SK-MEL-5 (cell line): Measurements from ENCODE around the gene PTPRU. TPM values are rescaled to one million over a fixed set of nuclear protein-coding genes. Genes with fewer than 3 reads are reported as not detected.

Experiments
- total RNA-seq: library from RNA; depleted of rRNA; stranded (reverse); fragments of >200 nt; shearing (Covaris generic); gene quantifications from 2 replicates; pipeline ENCODE4 v1.2.3, GENCODE V29; 2014; rRNA removed

The PTPRU gene
- total RNA-seq, 1 experiment from 2014 or later = 3.3 TPM

Other genes with a start within 250 kb of the PTPRU start
- not detected in 2 replicates for gene TMEM200B, start 112.6 kb upstream of the PTPRU start, total RNA-seq
- gene SRSF4, start 54.6 kb upstream of the PTPRU start, total RNA-seq = 22.6 and 28.4 TPM in 2 replicates
- 19.5 and 25.8 TPM in 2 replicates for gene MECR, start 5.6 kb upstream of the PTPRU start, total RNA-seq